A549 (cell line): Measurements from ENCODE around the gene KCTD3. TPM values are rescaled to one million over a fixed set of nuclear protein-coding genes. Genes with fewer than 3 reads are reported as not detected.

Source experiments
- ATAC-seq, 2 experiments: fragments of 200-7000 bp in 1 of 2; fragments of >200 bp in 1 of 2; cut with Nextera tagmentation in 1 of 2; cut with Tn5 transposase in 1 of 2; 3 replicates each; pipeline versions ENCODE4 v1.8.0 to v1.9.1; 2018 to 2020; ENCODE audit warnings: mild to moderate bottlenecking in 1 of 2, moderate library complexity in 1 of 2
- CTCF ChIA-PET: fragments of 300-600 bp; sonication (Branson Sonifier 250); formaldehyde crosslinking; extraction: SDS; loops from one replicate; lab custom pipeline; 2021; ENCODE audit warnings: antibody characterized with exemption, inconsistent platforms; lab: Yijun Ruan, JAX
- POLR2A ChIA-PET: fragments of 350-600 bp; formaldehyde crosslinking; extraction: SDS; loops from one replicate; lab custom pipeline; 2021; ENCODE audit warnings: antibody characterized with exemption, inconsistent platforms; lab: Yijun Ruan, JAX
- DNase-seq, 2 experiments: peaks; one replicate each; pipeline versions ENCODE4 v3.0.0 to v3.0.0-alpha.2; 2011 to 2016; ENCODE audit warnings: low read depth in 1 of 2, low spot score in 1 of 2
- FAIRE-seq: peaks from 2 replicates; lab custom pipeline; 2011; peaks lifted over from hg19 to GRCh38; lab: Jason Lieb, UNC
- H3K27ac ChIP-seq, 2 experiments: fragments of >200 bp; sonication (Bioruptor Twin); formaldehyde crosslinking; 3 replicates each; pipeline ENCODE4 v1.5.1; 2016 to 2017
- H3K4me1 ChIP-seq: fragments of >200 bp; sonication (Bioruptor Twin); formaldehyde crosslinking; 3 replicates; pipeline ENCODE4 v1.6.1; 2016
- H3K4me2 ChIP-seq: fragments of >200 bp; sonication (Bioruptor Twin); formaldehyde crosslinking; 3 replicates; pipeline ENCODE4 v1.6.1; 2016
- H3K4me3 ChIP-seq: fragments of >200 bp; sonication (Bioruptor Twin); formaldehyde crosslinking; 3 replicates; pipeline ENCODE4 v1.5.1; 2016
- H3K9me3 ChIP-seq: fragments of >200 bp; sonication (Bioruptor Twin); formaldehyde crosslinking; 3 replicates; pipeline ENCODE4 v1.6.1; 2016
- CEBPB ChIP-seq, 2 experiments: fragments of >200 bp in 1 of 2; sonication (Bioruptor Twin) in 1 of 2; formaldehyde crosslinking in 1 of 2; IDR thresholded peaks; 2 replicates each; pipeline ENCODE4 v1.6.1; 2012 to 2016
- CHD2 ChIP-seq: fragments of 150-350 bp; IDR thresholded peaks from 2 replicates; pipeline ENCODE4 v1.6.1; 2014; ENCODE audit warnings: low read length; ENCODE audit not compliant: partially characterized antibody
- CHD4 ChIP-seq: fragments of 200-600 bp; sonication (generic); IDR thresholded peaks from 2 replicates; pipeline ENCODE4 v1.6.1; 2016; ENCODE audit warnings: antibody characterized with exemption, mild to moderate bottlenecking, borderline replicate concordance
- EHF ChIP-seq: fragments of 250-450 bp; sonication (Bioruptor Pico); IDR thresholded peaks from 2 replicates; pipeline ENCODE4 v1.5.0; 2020; ENCODE audit warnings: mild to moderate bottlenecking
- EP300 ChIP-seq, 2 experiments: fragments of >200 bp; sonication (Bioruptor Twin); formaldehyde crosslinking; IDR thresholded peaks; 2 replicates in 1 of 2; 3 replicates in 1 of 2; pipeline ENCODE4 v1.6.1; 2016 to 2017
- FOSB ChIP-seq: fragments of 250-450 bp; sonication (Bioruptor Pico); IDR thresholded peaks from 2 replicates; pipeline ENCODE4 v1.5.0; 2020; ENCODE audit warnings: mild to moderate bottlenecking, moderate library complexity
- FOSL2 ChIP-seq, 2 experiments: fragments of 450-650 bp in 1 of 2; fragments of >200 bp in 1 of 2; sonication (Bioruptor Twin) in 1 of 2; formaldehyde crosslinking; IDR thresholded peaks; 2 replicates each; pipeline versions ENCODE4 v1.5.0 to v1.6.1; 2016 to 2020; ENCODE audit warnings: mild to moderate bottlenecking in 1 of 2, moderate library complexity in 1 of 2
- GATA3 ChIP-seq: IDR thresholded peaks from 2 replicates; pipeline ENCODE4 v1.6.1; 2012; ENCODE audit warnings: borderline replicate concordance
- HEYL ChIP-seq: fragments of 250-450 bp; sonication (Bioruptor Pico); IDR thresholded peaks from 2 replicates; pipeline ENCODE4 v1.8.0; 2021; ENCODE audit warnings: mild to moderate bottlenecking, moderate library complexity
- KDM5A ChIP-seq: fragments of 200-600 bp; sonication (generic); IDR thresholded peaks from 2 replicates; pipeline ENCODE4 v1.6.1; 2016; ENCODE audit warnings: antibody characterized with exemption, mild to moderate bottlenecking
- MAZ ChIP-seq: fragments of 150-350 bp; IDR thresholded peaks from 2 replicates; pipeline ENCODE4 v1.6.1; 2014; ENCODE audit warnings: antibody characterized with exemption, low read depth, low read length, borderline replicate concordance
- MYC ChIP-seq: IDR thresholded peaks from 2 replicates; pipeline ENCODE4 v1.6.1; 2012; ENCODE audit warnings: mild to moderate bottlenecking, inconsistent platforms, low read length, improper control_type of control experiment, borderline replicate concordance
- NPAS2 ChIP-seq: fragments of 250-450 bp; sonication (Bioruptor Pico); IDR thresholded peaks from 2 replicates; pipeline ENCODE4 v1.8.0; 2022; ENCODE audit warnings: mild to moderate bottlenecking, moderate library complexity, borderline replicate concordance
- PHF8 ChIP-seq: fragments of 200-600 bp; sonication (generic); IDR thresholded peaks from 2 replicates; pipeline ENCODE4 v1.6.1; 2016; ENCODE audit warnings: low read depth, mild to moderate bottlenecking, antibody characterized with exemption, moderate library complexity, borderline replicate concordance
- POLR2A ChIP-seq: IDR thresholded peaks from 2 replicates; pipeline ENCODE4 v1.6.1; 2012; ENCODE audit warnings: mild to moderate bottlenecking, low read length
- RCOR1 ChIP-seq: fragments of 150-350 bp; IDR thresholded peaks from 2 replicates; pipeline ENCODE4 v1.6.1; 2014; ENCODE audit warnings: antibody characterized with exemption, low read length, low read depth
- SMC3 ChIP-seq: fragments of >200 bp; sonication (Bioruptor Twin); formaldehyde crosslinking; IDR thresholded peaks from 3 replicates; pipeline ENCODE4 v1.6.1; 2018; ENCODE audit warnings: inconsistent platforms
- SREBF2 ChIP-seq: fragments of 450-650 bp; IDR thresholded peaks from 2 replicates; pipeline ENCODE4 v1.6.1; 2014; ENCODE audit warnings: mild to moderate bottlenecking, moderate library complexity
- TFCP2L1 ChIP-seq: fragments of 250-450 bp; sonication (Bioruptor Pico); IDR thresholded peaks from 2 replicates; pipeline ENCODE4 v1.5.0; 2021; ENCODE audit warnings: mild to moderate bottlenecking
- ZNF302 ChIP-seq: fragments of 250-450 bp; sonication (Bioruptor Pico); IDR thresholded peaks from 2 replicates; pipeline ENCODE4 v1.9.0; 2021; ENCODE audit warnings: inconsistent platforms, mild to moderate bottlenecking, moderate library complexity
- WGBS: methylation state at CpG from one replicate; pipeline ENCODE4 v1.1.6; 2017; ENCODE audit errors: missing lambda C conversion rate; 5-methylcytosine and 5-hydroxymethylcytosine counted together
- polyA plus RNA-seq, 4 experiments: library from polyadenylated mRNA; depleted of rRNA in 3 of 4; stranded (reverse); fragments of >200 nt; fragmentation: RNase III in 1 of 4; extraction: RNeasy Plus Mini Kit Qiagen cat#74134 plus additional on column Dnase treatment in 1 of 4; gene quantifications; 2 replicates in 3 of 4; 3 replicates in 1 of 4; pipeline ENCODE4 v1.2.3, GENCODE V29; 2011 to 2017
- TF ChIP-seq, protein P1 (sequence below): IDR thresholded peaks from 2 replicates; pipeline ENCODE4 v1.6.1; 2012; ENCODE audit warnings: low read depth, borderline replicate concordance
- TF ChIP-seq, protein P2 (sequence below): IDR thresholded peaks from 2 replicates; pipeline ENCODE4 v1.6.1; 2012
- TF ChIP-seq, protein P3 (sequence below): fragments of 250-450 bp; sonication (Bioruptor Pico); IDR thresholded peaks from 2 replicates; pipeline ENCODE4 v1.5.0; 2020; ENCODE audit warnings: low read depth, mild to moderate bottlenecking, moderate library complexity
- TF ChIP-seq, protein P4 (sequence below): fragments of >200 bp; sonication (Bioruptor Twin); formaldehyde crosslinking; IDR thresholded peaks from 3 replicates; pipeline ENCODE4 v1.5.1; 2016
- TF ChIP-seq, protein P5 (sequence below): fragments of 150-350 bp; IDR thresholded peaks from 2 replicates; pipeline ENCODE4 v1.6.1; 2014; ENCODE audit warnings: low read depth, mild to moderate bottlenecking, low read length

KCTD3 gene
- polyA plus RNA-seq, 2 of the 4 experiments (the other 2 are of a cell fraction): 33.0 to 69.4 TPM

DNA sequence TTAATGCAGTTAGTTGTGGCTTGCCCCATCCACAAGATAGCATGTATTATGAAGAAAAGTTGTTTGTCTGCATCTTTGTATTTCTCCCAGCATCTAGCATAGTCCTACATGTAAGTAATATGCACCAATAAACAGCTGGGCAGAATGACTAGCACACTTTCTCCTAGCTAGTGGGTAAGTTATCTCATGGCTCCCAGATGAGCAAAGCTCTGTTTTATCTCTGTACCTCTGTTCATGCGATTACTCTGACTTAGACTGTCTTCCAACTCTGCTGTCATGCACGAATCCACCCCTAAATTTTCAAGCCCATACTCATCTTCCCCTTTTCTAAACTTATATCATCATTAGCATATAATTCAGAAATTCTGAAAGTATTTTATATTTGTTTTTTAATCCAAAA is 37.5 kb upstream of the KCTD3 start:
- no peak for DNase-seq
- Histone ChIP-seq H3K4me3 (no peak overlapping the region), H3K9me3 (peaks cover 5% of the 10 kb centered on the region; the same call in 1 of the 3 replicates), H3K27ac (no peak overlapping the region), H3K4me2 (no peak overlapping the region), H3K4me1 (no peaks in the 10 kb centered on the region)
- ChIA-PET POLR2A (interaction anchor here (0.6 kb wide), 1 partner anchor 40 kb away, joined by 6 read pairs; no protein-coding TSS in a partner anchor), CTCF (interaction anchor here (0.9 to 1.1 kb wide), 2 partner anchors 11 to 868 kb away, joined by 3 to 7 read pairs; no protein-coding TSS in a partner anchor)
- 21% methylated on average over 2 of the region's 2 CpGs for WGBS
- no peak for FAIRE-seq
- no peak for TF ChIP-seq RCOR1
- no peak for TF ChIP-seq POLR2A
- TF ChIP-seq MAZ: no peak
- TF ChIP-seq SREBF2: no peak
- no peak for TF ChIP-seq GATA3
- no peak for TF ChIP-seq CEBPB (IDR thresholded peaks at IDR 0.05)
- no peak for TF ChIP-seq ZNF302
- no peak for TF ChIP-seq TFCP2L1 (CRISPR knock-in tag)
- TF ChIP-seq, protein P1, sequence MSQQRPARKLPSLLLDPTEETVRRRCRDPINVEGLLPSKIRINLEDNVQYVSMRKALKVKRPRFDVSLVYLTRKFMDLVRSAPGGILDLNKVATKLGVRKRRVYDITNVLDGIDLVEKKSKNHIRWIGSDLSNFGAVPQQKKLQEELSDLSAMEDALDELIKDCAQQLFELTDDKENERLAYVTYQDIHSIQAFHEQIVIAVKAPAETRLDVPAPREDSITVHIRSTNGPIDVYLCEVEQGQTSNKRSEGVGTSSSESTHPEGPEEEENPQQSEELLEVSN: no peak
- no peak for ATAC-seq

DNA sequence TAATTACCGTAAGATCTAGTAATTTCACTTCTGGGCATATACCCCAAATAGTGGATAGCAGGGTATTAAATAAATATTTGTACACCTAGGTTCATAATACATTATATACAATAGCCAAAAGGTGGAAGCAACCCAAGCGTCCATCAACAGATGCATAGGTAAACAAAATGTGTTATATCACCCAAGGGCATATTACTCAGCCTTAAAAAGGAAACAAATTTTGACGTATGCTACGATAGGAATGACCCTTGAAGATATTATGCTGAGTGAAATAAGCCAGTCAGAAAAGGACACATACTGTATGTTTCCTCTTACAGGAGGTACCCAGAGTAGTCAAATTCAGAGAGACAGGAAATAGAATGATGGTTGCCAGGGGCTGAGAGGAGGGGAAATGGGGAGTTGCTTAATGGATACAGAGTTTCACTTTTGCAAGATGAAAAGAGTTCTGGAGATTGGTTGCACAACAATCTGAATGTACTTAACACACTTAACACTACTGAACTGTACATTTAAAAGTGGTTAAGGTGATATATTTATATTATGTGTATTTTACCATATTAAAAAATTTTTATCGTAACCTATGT is 36.6 kb upstream of the KCTD3 start:
- Histone ChIP-seq H3K27ac (no peak overlapping the region), H3K4me3 (no peak overlapping the region), H3K4me1 (no peaks in the 10 kb centered on the region), H3K9me3 (peaks cover 5% of the 10 kb centered on the region; the same call in 1 of the 3 replicates), H3K4me2 (no peak overlapping the region)
- no peak for ATAC-seq
- FAIRE-seq: no peak
- 43% methylated on average over 5 of the region's 5 CpGs for WGBS
- no peak for DNase-seq
- ChIA-PET CTCF (interaction anchor here (1.5 kb wide), 2 partner anchors 9 to 902 kb away, joined by 3 read pairs; no protein-coding TSS in a partner anchor), POLR2A (no interaction called here)
- TF ChIP-seq, protein P2, sequence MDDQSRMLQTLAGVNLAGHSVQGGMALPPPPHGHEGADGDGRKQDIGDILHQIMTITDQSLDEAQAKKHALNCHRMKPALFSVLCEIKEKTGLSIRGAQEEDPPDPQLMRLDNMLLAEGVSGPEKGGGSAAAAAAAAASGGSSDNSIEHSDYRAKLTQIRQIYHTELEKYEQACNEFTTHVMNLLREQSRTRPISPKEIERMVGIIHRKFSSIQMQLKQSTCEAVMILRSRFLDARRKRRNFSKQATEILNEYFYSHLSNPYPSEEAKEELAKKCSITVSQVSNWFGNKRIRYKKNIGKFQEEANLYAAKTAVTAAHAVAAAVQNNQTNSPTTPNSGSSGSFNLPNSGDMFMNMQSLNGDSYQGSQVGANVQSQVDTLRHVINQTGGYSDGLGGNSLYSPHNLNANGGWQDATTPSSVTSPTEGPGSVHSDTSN: no peak
- TF ChIP-seq ZNF302: no peak
- no peak for TF ChIP-seq PHF8
- TF ChIP-seq, protein P3, sequence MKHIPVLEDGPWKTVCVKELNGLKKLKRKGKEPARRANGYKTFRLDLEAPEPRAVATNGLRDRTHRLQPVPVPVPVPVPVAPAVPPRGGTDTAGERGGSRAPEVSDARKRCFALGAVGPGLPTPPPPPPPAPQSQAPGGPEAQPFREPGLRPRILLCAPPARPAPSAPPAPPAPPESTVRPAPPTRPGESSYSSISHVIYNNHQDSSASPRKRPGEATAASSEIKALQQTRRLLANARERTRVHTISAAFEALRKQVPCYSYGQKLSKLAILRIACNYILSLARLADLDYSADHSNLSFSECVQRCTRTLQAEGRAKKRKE (CRISPR knock-in tag): no peak
- no peak for TF ChIP-seq FOSB (CRISPR knock-in tag)
- TF ChIP-seq, protein P4, sequence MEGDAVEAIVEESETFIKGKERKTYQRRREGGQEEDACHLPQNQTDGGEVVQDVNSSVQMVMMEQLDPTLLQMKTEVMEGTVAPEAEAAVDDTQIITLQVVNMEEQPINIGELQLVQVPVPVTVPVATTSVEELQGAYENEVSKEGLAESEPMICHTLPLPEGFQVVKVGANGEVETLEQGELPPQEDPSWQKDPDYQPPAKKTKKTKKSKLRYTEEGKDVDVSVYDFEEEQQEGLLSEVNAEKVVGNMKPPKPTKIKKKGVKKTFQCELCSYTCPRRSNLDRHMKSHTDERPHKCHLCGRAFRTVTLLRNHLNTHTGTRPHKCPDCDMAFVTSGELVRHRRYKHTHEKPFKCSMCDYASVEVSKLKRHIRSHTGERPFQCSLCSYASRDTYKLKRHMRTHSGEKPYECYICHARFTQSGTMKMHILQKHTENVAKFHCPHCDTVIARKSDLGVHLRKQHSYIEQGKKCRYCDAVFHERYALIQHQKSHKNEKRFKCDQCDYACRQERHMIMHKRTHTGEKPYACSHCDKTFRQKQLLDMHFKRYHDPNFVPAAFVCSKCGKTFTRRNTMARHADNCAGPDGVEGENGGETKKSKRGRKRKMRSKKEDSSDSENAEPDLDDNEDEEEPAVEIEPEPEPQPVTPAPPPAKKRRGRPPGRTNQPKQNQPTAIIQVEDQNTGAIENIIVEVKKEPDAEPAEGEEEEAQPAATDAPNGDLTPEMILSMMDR: no peak
- no peak for TF ChIP-seq SMC3
- no peak for TF ChIP-seq FOSL2 (IDR thresholded peaks at IDR 0.05)
- no peak for TF ChIP-seq FOSL2 (CRISPR knock-in tag; IDR thresholded peaks at IDR 0.05)
- TF ChIP-seq GATA3: no peak

DNA sequence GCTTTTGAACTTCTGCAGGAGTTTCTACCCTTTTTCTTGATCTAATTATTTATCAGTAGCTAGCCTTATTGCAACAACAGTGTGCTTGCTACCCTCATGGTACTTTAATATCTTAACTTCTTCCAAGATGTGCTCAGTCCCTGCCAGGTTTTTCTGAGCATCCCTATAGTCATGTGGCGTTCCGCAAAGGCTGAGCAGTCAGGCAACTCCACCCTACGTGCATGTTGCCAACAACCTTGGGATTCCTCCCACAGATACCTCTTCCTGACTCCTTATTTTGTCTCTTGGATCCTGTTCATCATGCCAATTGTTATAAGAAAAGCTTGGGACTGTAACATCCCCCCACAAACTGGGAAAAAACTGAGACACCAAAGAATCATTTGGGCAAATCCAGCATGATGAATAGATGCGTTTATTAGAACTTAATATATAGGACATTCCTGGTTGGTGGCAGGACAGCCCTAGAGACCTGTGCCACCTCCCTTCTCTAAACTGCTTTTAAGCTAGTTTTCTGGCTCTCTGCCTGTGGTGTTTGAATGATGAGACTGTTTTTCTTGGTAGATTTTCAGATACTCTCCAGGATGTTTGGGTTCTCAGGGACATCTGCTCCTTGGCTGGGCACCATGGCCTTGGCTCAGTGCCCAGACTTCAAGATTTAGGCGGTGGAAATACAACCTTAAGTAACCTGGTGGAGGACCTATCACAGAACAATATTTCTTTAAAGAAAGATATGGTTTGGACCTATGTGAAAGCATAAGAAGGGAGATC is 27.1 kb upstream of the KCTD3 start:
- CTCF ChIA-PET: interaction anchor here (0.7 to 2.6 kb wide), 7 partner anchors 8 to 1278 kb away, joined by 4 to 9 read pairs (median 5); no protein-coding TSS in a partner anchor
- POLR2A ChIA-PET: no interaction called here
- Histone ChIP-seq H3K4me3 (no peak overlapping the region), H3K27ac (no peak overlapping the region), H3K4me2 (no peak overlapping the region), H3K9me3 (peaks cover 12% of the 10 kb centered on the region; the same call in 1 of the 3 replicates), H3K4me1 (no peaks in the 10 kb centered on the region)
- DNase-seq (no peak), ATAC-seq (no peak; a peak in 1 of 6 replicates), FAIRE-seq (no peak)
- WGBS: 10% methylated on average over 5 of the region's 5 CpGs
- no peak for TF ChIP-seq EP300 (IDR thresholded peaks at IDR 0.05)
- TF ChIP-seq CEBPB (IDR thresholded peaks at IDR 0.05): no peak
- TF ChIP-seq CHD2: no peak
- no peak for TF ChIP-seq HEYL (CRISPR knock-in tag)
- no peak for TF ChIP-seq TFCP2L1 (CRISPR knock-in tag)
- TF ChIP-seq MYC: no peak
- TF ChIP-seq, protein P5, sequence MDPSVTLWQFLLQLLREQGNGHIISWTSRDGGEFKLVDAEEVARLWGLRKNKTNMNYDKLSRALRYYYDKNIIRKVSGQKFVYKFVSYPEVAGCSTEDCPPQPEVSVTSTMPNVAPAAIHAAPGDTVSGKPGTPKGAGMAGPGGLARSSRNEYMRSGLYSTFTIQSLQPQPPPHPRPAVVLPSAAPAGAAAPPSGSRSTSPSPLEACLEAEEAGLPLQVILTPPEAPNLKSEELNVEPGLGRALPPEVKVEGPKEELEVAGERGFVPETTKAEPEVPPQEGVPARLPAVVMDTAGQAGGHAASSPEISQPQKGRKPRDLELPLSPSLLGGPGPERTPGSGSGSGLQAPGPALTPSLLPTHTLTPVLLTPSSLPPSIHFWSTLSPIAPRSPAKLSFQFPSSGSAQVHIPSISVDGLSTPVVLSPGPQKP: no peak
- TF ChIP-seq EHF: no peak
- TF ChIP-seq, protein P3 (CRISPR knock-in tag): no peak
- TF ChIP-seq PHF8: no peak
- no peak for TF ChIP-seq KDM5A
- TF ChIP-seq NPAS2 (CRISPR knock-in tag): no peak
- no peak for TF ChIP-seq CHD4
